ENCODE results near the gene MITF. TPM values are rescaled to one million over a fixed set of nuclear protein-coding genes. Genes with fewer than 3 reads are reported as not detected.

The MITF gene
- total and polyA plus RNA-seq, 8 donors = 3.5 to 61.3 (median 15.5) TPM

GRCh38 chr3:69742391-69742790 is 3.1 kb downstream of the MITF start:
- Histone ChIP-seq H3K36me3 (no peaks in the 10 kb centered on the region), H3K27ac (peak overlapping the region in 1 of 5 donors; percentile 87), H3K27me3 (peaks cover 0 to 11% (median 0%) of the 10 kb centered on the region in 3 donors), H3K4me1 (peaks cover 16 to 74% (median 40%) of the 10 kb centered on the region in 4 donors), H3K9me3 (no peaks in the 10 kb centered on the region), H3K4me3 (no peak overlapping the region)
- DNase-seq = no peak
- WGBS, 5 donors = 82 to 91% (median 87%) methylated on average over 2 of the region's 2 CpGs
- TF ChIP-seq EP300 (IDR thresholded peaks at IDR 0.05) = no peak
- no peak for TF ChIP-seq POLR2AphosphoS5 (IDR thresholded peaks at IDR 0.05)
- no peak for TF ChIP-seq CTCF (IDR thresholded peaks at IDR 0.05)
- intact Hi-C loops (cut with DNase I; ENCODE audit: low total_unique reads) = no loop called here

GRCh38 chr3:69743975-69744906 is 5.0 kb downstream of the MITF start:
- intact Hi-C loops (cut with DNase I; ENCODE audit: low total_unique reads) = no loop called here
- peaks cover 0 to 9% (median 0%) of the 10 kb centered on the region in 3 donors for H3K27me3 ChIP-seq
- no peak for DNase-seq
- H3K4me1 ChIP-seq = peaks cover 25 to 81% (median 46%) of the 10 kb centered on the region in 4 donors
- H3K4me3 ChIP-seq = no peak overlapping the region
- no peaks in the 10 kb centered on the region for H3K36me3 ChIP-seq
- WGBS, 5 donors = 85 to 93% (median 86%) methylated on average over 8 of the region's 8 CpGs
- H3K27ac ChIP-seq = peak overlapping the region in 1 of 5 donors; percentile 10
- TF ChIP-seq EP300 (IDR thresholded peaks at IDR 0.05) (no peak), POLR2A (IDR thresholded peaks at IDR 0.05) (no peak), POLR2AphosphoS5 (IDR thresholded peaks at IDR 0.05) (no peak), CTCF (IDR thresholded peaks at IDR 0.05) (no peak)
- H3K9me3 ChIP-seq = no peaks in the 10 kb centered on the region

- TF ChIP-seq POLR2AphosphoS5 (IDR thresholded peaks at IDR 0.05) = no peak
- no peak for TF ChIP-seq EP300 (IDR thresholded peaks at IDR 0.05)
- TF ChIP-seq POLR2A (IDR thresholded peaks at IDR 0.05) = no peak
- no peak for TF ChIP-seq CTCF (IDR thresholded peaks at IDR 0.05)
- Histone ChIP-seq H3K9me3 (no peaks in the 10 kb centered on the region), H3K27me3 (no peaks in the 10 kb centered on the region), H3K27ac (peak overlapping the region in 1 of 5 donors; percentile 65), H3K4me1 (peaks cover 13 to 84% (median 51%) of the 10 kb centered on the region in 4 donors), H3K36me3 (no peaks in the 10 kb centered on the region), H3K4me3 (no peak overlapping the region)
- DNase-seq = no peak
- intact Hi-C loops (cut with DNase I; ENCODE audit: low total_unique reads) = no loop called here
- 78 to 95% (median 88%) methylated on average over 2 of the region's 2 CpGs for WGBS, 5 donors
Measured at GRCh38 chr3:69745505-69745904, 6.2 kb downstream of the MITF start.

GRCh38 chr3:69746119-69746518 is 6.9 kb downstream of the MITF start:
- H3K36me3 ChIP-seq = no peaks in the 10 kb centered on the region
- H3K9me3 ChIP-seq = no peaks in the 10 kb centered on the region
- peak overlapping the region in 3 of 5 donors; percentile 52 to 67 (median 65) for H3K27ac ChIP-seq
- intact Hi-C loops (cut with DNase I; ENCODE audit: low total_unique reads) = no loop called here
- 51 to 62% (median 55%) methylated on average over 2 of the region's 2 CpGs for WGBS, 5 donors
- peaks cover 10 to 84% (median 52%) of the 10 kb centered on the region in 4 donors for H3K4me1 ChIP-seq
- TF ChIP-seq POLR2AphosphoS5 (IDR thresholded peaks at IDR 0.05) (peak in 2 of 3 donors; percentile 25 to 61), EP300 (IDR thresholded peaks at IDR 0.05) (no peak)
- no peak overlapping the region for H3K4me3 ChIP-seq
- no peaks in the 10 kb centered on the region for H3K27me3 ChIP-seq
- peak in 1 of 2 donors; percentile 59 for DNase-seq

All from stomach (tissue), 9 donors.